Activated naive CD4-positive, alpha-beta T cell treated with anti-CD3 and anti-CD28 coated beads for 36 hours (primary cell): ENCODE results near the gene NOP53. TPM values are rescaled to one million over a fixed set of nuclear protein-coding genes. Genes with fewer than 3 reads are reported as not detected.
"Not testable (repeated sequence)": the region's sequence is repeated elsewhere in the genome, so short reads cannot be mapped to it uniquely, and the experiment has no call there.

Experiments used
- CTCF ChIA-PET: fragments of 350-600 bp; sonication (Branson Sonifier 250); formaldehyde crosslinking; loops from one replicate; lab custom pipeline; 2021; ENCODE audit warnings: antibody characterized with exemption; lab: Charles Lee
- DNase-seq: peaks from one replicate; pipeline ENCODE4 v3.0.0-alpha.2; 2020
- H3K27ac Mint-ChIP-seq: one replicate; pipeline ENCODE4 v1.8.0; 2021; ENCODE audit warnings: mild to moderate bottlenecking, mixed read lengths
- H3K27me3 Mint-ChIP-seq: one replicate; pipeline ENCODE4 v1.8.0; 2021; ENCODE audit warnings: low read depth, mixed read lengths
- H3K36me3 Mint-ChIP-seq: one replicate; pipeline ENCODE4 v1.8.0; 2021; ENCODE audit warnings: low read depth, mixed read lengths
- H3K4me1 Mint-ChIP-seq: one replicate; pipeline ENCODE4 v1.8.0; 2021; ENCODE audit warnings: low read depth, mixed read lengths
- H3K4me3 Mint-ChIP-seq: one replicate; pipeline ENCODE4 v1.8.0; 2021; ENCODE audit warnings: mild to moderate bottlenecking, moderate library complexity, mixed read lengths
- H3K9me3 Mint-ChIP-seq: one replicate; pipeline ENCODE4 v1.8.0; 2021; ENCODE audit warnings: mixed read lengths
- intact Hi-C: fragments of 100-400 bp; cut with micrococcal nuclease; formaldehyde crosslinking; loops from one replicate; pipeline ENCODE4 v1.15.1; 2023
- total RNA-seq, 2 experiments: library from RNA; stranded (reverse); gene quantifications; one replicate each; pipeline ENCODE4 v1.2.3, GENCODE V29; 2021

NOP53 gene
- total RNA-seq, 2 experiments from 2014 or later, result 274 to 300 TPM

DNA sequence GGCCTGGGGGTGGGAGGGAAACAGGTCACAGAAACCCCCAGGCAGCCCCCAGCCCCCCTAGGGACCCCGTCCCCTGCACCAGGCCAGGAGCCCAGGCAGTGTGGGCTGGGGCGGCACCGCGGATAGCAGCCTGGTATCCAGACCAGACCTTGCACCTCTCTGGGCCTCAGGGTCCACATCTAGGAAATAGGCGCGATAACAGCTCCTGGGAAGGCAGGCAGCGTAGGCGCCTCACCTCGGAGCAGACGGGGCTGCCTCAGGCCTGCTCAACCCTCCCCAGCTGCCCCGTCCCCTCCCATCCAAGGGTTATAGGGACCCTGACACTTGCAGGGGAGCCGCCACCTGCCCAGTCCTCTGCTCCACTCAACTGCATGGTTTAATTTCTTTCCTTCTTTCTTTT lies 58.3 kb downstream of the NOP53 start:
- H3K27me3 Mint-ChIP-seq, CTCF ChIA-PET, DNase-seq, H3K4me1 Mint-ChIP-seq, H3K27ac Mint-ChIP-seq, H3K4me3 Mint-ChIP-seq, intact Hi-C loops, H3K9me3 Mint-ChIP-seq, H3K36me3 Mint-ChIP-seq: not testable (repeated sequence)

DNA sequence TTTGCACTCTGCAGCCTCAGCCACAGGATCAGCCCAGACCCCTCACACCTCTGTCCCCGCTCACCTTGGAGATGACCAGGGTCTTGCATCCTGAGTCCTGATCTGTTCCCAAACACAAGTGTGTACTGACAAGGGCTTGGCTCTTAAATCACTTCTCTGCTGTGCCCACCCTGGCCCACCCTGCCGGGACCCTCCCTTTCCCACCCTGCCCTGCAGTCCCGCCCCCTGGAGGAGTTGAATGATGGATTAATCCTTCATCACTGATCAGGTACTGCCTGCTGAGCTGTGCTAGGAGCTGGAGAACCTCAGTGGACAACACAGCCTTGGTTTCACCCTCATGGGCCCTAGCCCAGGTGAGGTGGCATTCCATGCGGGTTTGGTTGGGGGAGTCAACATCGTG lies 59.1 kb downstream of the NOP53 start, which contains the start of gene TPRX1:
Gene TPRX1, minus strand, starts transcription at position 101 of the 400 bp plus-strand sequence. Its CDS starts 12 bp downstream, at position 89.
- intact Hi-C loops, H3K27ac Mint-ChIP-seq, H3K4me3 Mint-ChIP-seq, H3K9me3 Mint-ChIP-seq, H3K36me3 Mint-ChIP-seq, H3K4me1 Mint-ChIP-seq, H3K27me3 Mint-ChIP-seq, DNase-seq: not testable (repeated sequence)
- CTCF ChIA-PET, result interaction anchor here (0.6 kb wide), 1 partner anchor 13 kb away, joined by 5 read pairs; no protein-coding TSS in a partner anchor

GRCh38 chr19:47805313-47805712 lies 60.0 kb downstream of the NOP53 start:
- no peak for DNase-seq
- no peaks in the 10 kb centered on the region for H3K4me1 Mint-ChIP-seq
- CTCF ChIA-PET, result interaction anchor here (1.6 kb wide), 1 partner anchor 64 kb away, joined by 6 read pairs; no protein-coding TSS in a partner anchor
- no peaks in the 10 kb centered on the region for H3K27me3 Mint-ChIP-seq
- H3K9me3 Mint-ChIP-seq, result peaks cover 5% of the 10 kb centered on the region
- intact Hi-C loops, result no loop called here
- no peaks in the 10 kb centered on the region for H3K36me3 Mint-ChIP-seq
- no peak overlapping the region for H3K27ac Mint-ChIP-seq
- no peak overlapping the region for H3K4me3 Mint-ChIP-seq

- CTCF ChIA-PET, result interaction anchor here (0.6 to 1.6 kb wide), 4 partner anchors 16 to 62 kb away, joined by 3 to 6 read pairs (median 4); no protein-coding TSS in a partner anchor
- H3K4me3 Mint-ChIP-seq, result no peak overlapping the region
- no peaks in the 10 kb centered on the region for H3K9me3 Mint-ChIP-seq
- H3K27me3 Mint-ChIP-seq, result no peaks in the 10 kb centered on the region
- no peaks in the 10 kb centered on the region for H3K4me1 Mint-ChIP-seq
- intact Hi-C loops, result no loop called here
- no peaks in the 10 kb centered on the region for H3K36me3 Mint-ChIP-seq
- no peak overlapping the region for H3K27ac Mint-ChIP-seq
- DNase-seq, result no peak
Measured at GRCh38 chr19:47806435-47806834, 61.1 kb downstream of the NOP53 start.

Other genes with a start within 250 kb of the NOP53 start
- gene NAPA, start 230.5 kb upstream of the NOP53 start, total RNA-seq, result 10 to 100 TPM; 72.5 to 75.1 TPM
- gene ZNF541, start 172.4 kb upstream of the NOP53 start, total RNA-seq, result under 1 TPM; 0.33 to 0.44 TPM
- gene BICRA, start 136.4 kb upstream of the NOP53 start, total RNA-seq, result 10 to 100 TPM; 11.2 to 12.5 TPM
- gene EHD2, start 32.1 kb upstream of the NOP53 start, total RNA-seq, result under 1 TPM; 0.27 to 0.41 TPM
- gene SELENOW, start 33.2 kb downstream of the NOP53 start, total RNA-seq, result 100 to 1,000 TPM; 146 to 149 TPM
- not detected for gene TPRX1, start 59.0 kb downstream of the NOP53 start, total RNA-seq
- not detected for gene CRX, start 76.4 kb downstream of the NOP53 start, total RNA-seq
- not detected for gene TPRX2, start 113.7 kb downstream of the NOP53 start, total RNA-seq
- not detected for gene SULT2A1, start 140.8 kb downstream of the NOP53 start, total RNA-seq
- not detected for gene BSPH1, start 246.6 kb downstream of the NOP53 start, total RNA-seq
- gene ELSPBP1, start 249.1 kb downstream of the NOP53 start, total RNA-seq, result not detected